ENCODE data around the gene TTC9B. TPM values are rescaled to one million over a fixed set of nuclear protein-coding genes. Genes with fewer than 3 reads are reported as not detected.
A peak's percentile ranks its signal among the peaks of the same experiment; 100 is the strongest.

TTC9B gene
- total and polyA plus RNA-seq, 2 of the 13 experiments (the other 11 are each of a cell fraction or from before 2014, with no cell fraction given): not detected

GRCh38 chr19:40231544-40232424 lies 13.6 kb upstream of the TTC9B start (continued):
- TF ChIP-seq CEBPG (CRISPR knock-in tag; IDR thresholded peaks at IDR 0.05) (peak; percentile 39; the same call in 1 of the 2 replicates), MED1 (CRISPR knock-in tag; IDR thresholded peaks at IDR 0.05) (peak; percentile 86), ZSCAN9 (CRISPR knock-in tag; IDR thresholded peaks at IDR 0.05; ENCODE audit: borderline replicate concordance) (peak; percentile 77; the same call in 1 of the 2 replicates), HOXA5 (CRISPR knock-in tag; IDR thresholded peaks at IDR 0.05) (peak; percentile 80; the same call in 1 of the 2 replicates), ZZZ3 (CRISPR knock-in tag; IDR thresholded peaks at IDR 0.05; ENCODE audit: borderline replicate concordance) (peak; percentile 76; the same call in 1 of the 2 replicates), ZNF281 (CRISPR knock-in tag; IDR thresholded peaks at IDR 0.05; ENCODE audit: borderline replicate concordance) (peak; percentile 96), DMTF1 (CRISPR knock-in tag; IDR thresholded peaks at IDR 0.05) (no peak; the same call in 1 of the 2 replicates), FOSL1 (CRISPR knock-in tag; IDR thresholded peaks at IDR 0.05; ENCODE audit: borderline replicate concordance) (no peak), ARNT (IDR thresholded peaks at IDR 0.05) (no peak), NFKB2 (CRISPR knock-in tag; IDR thresholded peaks at IDR 0.05; ENCODE audit: borderline replicate concordance) (no peak), PHF5A (CRISPR knock-in tag; IDR thresholded peaks at IDR 0.05; ENCODE audit: low read depth, unreplicated experiment) (peak; percentile 52), AFF4 (CRISPR knock-in tag; IDR thresholded peaks at IDR 0.05) (0 out of 2 replicates have a peak, but pooled peaks have one; percentile 32), CAMTA2 (CRISPR knock-in tag; IDR thresholded peaks at IDR 0.05; ENCODE audit: borderline replicate concordance) (no peak; the same call in 1 of the 2 replicates), MAFF (IDR thresholded peaks at IDR 0.05; ENCODE audit: low read depth, low read length) (no peak), ZNF569 (CRISPR knock-in tag; IDR thresholded peaks at IDR 0.05; ENCODE audit: borderline replicate concordance) (no peak), ZBTB37 (CRISPR knock-in tag; IDR thresholded peaks at IDR 0.05) (no peak), THYN1 (CRISPR knock-in tag; IDR thresholded peaks at IDR 0.05; ENCODE audit: borderline replicate concordance, low read depth) (no peak)
